HG02938 (cell line): Measurements from ENCODE around the gene RARRES2.
"Not testable (repeated sequence)": the region's sequence is repeated elsewhere in the genome, so short reads cannot be mapped to it uniquely, and the experiment has no call there.

Experiments
- ATAC-seq: cut with Tn5 transposase; IDR thresholded peaks from one replicate; pipeline ENCODE4 v1.9.1; 2021; ENCODE audit warnings: mild to moderate bottlenecking, moderate library complexity; ENCODE audit not compliant: unreplicated experiment

The RARRES2 gene

DNA sequence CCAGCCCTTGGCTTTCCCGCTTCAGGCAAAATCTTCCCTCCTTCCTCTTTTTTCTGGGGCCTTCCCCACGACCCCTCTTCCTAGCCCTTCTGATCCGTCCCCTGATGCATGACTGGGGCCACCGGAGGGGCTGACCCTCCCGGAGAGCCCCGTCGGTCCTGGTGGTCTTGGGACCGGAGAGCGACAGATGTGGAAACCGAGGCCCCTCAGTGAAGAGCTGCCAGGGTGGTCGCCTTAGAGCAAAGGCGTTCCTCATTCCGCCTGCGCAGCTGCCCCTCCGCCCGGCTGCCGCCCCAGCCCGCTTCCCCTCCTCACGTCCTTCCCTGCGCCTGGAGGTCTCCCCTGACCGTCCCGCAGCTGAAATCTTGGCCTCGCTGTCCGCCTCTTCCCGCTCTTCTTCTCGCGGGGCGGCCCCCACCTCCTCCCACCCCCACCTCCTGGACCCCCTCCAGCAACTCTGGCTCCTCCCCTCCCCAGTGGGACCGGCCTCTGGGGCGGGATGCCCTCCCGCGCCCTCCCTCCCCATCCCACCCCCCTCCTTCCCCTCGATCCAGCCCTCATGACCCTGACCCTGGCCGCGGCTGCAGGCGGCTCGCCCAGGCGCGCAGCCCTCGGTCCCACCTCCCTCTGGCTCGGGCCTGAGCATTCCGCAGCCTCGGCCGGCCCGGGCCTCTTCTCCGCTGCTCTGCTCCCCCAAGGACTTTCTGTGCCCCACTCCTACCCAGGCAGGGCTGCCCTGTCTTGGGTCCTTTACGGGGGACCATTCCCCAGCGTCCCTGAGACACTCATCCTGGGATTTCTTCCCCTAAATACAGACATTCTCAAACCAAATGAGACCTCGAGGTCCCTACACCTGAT is at the start of gene RARRES2:
Gene RARRES2 (minus strand): TSS at position 367 of the 858 bp plus-strand sequence. CDS start 1,020 bp downstream, outside the sequence.
- no peak for ATAC-seq

DNA sequence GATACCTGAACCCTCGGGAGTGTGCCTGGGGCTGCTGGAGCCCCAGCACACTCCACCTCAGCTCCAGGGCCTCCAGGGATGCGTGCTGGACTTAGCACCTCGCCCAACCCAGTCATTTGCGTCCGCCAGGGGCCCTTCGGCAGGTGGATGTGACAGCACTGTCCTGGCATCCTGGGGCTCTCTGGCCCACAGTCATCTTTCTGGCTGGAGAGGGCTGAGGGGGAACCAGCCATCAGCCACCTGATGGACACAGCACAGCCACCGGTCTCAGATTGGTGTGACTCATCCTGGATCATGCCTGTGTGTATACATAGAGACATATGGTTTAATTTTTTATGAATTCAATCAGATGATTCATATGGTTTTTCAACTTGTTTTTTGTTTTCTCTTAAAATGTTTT is 48.8 kb upstream of the RARRES2 start:
- no peak for ATAC-seq

DNA sequence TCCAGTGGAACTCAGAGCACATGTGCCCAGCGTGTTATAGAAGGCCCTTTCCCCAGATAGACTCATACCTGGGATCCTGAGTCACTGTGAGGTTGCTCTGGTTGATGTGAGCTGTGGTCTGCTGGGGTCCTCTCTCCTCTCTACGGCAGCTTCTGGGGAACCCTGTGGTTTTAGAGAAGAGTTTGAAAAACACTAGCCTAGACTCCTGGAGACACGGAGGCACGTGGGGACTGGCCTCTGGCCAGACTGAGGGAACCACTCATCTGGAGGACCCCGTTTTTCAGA is 48.0 kb upstream of the RARRES2 start:
- no peak for ATAC-seq

DNA sequence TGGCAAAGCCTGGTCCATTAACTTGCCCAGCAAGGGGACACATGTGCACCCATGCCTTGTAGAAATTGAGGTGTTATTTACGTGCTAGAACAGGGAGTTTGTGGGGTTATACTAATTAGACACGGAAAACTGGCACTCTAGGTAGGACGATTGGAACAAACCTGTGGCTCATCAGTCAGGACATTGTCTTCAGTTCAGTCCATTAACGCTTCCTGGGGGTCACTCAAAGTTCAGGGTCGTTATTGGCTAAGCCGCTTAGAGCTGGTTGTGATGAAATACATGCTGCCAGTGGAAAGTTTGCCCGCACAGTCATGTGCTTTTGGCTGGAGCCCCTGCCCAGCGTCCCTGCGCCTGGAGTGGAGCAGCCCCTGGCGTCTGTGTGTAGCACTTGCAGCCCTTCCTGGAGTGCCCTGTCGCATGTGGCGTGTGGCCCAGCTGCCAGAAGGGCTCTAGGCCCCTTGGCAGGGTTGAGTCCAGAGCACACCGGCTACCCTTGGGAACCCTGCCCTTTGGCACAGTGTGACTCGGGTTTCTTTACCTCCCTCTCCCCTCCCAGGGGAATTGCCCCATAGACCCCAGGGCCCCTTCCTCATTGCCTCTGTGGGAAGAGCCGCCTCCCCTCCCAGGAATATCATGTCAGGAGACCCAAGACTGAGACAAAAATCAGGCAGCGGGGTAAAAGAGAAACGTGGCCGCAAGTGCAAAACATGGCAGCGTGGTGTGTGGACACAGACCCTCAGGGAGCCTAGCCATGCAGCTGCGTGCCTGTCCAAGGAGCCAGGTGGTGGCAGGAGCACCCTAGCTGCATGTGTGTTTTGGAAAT is 47.5 kb upstream of the RARRES2 start:
- ATAC-seq = no peak

DNA sequence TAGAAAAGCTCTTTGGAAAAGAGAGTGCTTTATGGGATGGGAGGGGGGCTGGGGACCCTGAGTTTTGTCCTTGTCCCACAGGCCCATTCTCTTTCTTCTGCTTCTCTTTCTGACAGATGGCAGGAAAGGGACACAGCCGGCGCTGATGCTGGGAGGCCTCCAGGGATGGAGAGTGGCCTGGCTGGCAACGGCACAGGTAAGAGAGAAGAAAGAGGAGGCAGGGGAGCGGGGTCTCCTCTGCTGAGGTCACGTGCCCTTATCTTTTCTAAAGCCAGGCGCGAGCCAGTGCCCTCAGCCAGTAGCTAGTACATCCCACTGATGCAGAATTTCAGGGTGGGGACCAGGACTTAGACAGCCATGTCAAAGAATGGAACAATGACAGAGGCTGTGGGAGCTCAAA is 46.9 kb upstream of the RARRES2 start:
- no peak for ATAC-seq

DNA sequence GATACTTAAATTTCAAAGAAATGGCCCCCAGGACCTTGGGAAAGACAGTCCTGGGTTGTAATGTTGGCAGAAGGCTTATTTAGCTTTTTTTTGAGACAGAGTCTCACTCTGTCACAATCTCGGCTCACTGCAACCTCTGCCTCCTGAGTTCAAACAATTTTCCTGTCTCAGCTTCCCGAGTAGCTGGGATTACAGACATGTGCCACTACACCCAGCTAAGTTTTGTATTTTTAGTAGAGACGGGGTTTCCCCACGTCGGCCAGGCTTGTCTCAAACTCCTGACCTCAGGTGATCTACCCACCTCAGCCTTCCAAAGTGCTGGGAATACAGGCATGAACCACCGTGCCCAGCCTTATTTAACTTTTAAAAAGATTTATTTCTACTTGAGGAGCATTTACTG is 44.5 kb upstream of the RARRES2 start:
- ATAC-seq = not testable (repeated sequence)

DNA sequence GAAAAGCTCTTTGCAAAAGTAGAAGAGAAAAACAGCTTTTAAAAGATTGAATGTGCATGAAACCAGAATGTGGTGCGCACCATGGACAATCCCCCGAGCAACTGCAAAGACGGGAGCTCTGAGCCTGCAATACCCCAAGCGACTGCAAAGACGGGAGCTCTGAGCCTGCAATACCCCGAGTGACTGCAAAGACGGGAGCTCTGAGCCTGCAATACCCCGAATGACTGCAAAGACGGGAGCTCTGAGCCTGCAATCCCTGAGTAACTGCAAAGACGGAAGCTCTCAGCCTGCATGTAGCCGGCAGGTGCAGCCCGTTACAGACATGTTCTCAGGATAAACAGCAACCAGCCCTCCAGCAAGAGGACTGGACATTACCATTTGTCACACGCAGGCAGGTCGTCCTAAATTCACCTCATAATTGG is 43.9 kb upstream of the RARRES2 start:
- ATAC-seq = no peak

DNA sequence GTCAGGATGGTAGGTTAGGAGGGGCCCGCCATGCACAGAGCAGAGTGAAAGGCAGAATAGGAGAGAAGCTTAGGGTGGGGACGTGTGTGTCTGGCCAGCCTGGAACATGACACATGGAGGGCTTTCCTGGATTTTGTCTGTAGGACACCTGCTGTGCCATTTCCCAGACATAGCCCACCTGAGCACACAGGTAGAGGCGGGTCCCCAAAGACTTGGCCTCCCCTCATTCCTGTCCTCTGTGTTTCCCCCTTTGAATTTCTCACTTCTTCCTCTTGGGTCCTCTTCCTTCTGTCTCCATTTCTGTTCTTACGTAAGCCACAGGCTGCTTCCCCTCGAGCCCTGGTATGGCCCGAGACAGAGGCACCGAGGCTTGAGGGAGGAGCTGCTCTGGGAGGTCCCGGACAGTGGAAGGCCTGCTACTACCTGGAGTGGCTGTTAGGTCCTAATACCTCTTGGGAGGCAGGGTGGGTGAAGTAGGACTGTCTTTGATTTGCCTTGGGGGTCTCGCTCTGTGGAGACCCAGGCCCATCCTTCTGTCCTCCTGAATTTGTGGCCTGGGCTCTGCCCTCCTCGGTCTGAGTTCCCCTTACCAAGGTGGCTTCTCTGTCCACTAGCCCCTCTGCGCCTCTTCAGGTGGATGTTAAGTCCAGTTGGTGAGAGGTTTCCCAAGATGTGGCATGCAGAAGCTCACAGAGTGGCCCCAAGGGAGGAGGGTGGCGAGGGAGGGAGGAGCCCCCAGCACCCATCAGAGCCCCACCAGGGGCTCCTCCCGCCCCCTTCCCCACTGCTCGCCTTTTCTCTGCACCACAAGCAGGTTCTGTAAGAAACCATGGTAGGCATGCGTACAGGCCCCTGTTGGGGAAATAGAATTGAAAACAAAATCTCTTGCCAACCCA is 43.2 kb upstream of the RARRES2 start:
- no peak for ATAC-seq

DNA sequence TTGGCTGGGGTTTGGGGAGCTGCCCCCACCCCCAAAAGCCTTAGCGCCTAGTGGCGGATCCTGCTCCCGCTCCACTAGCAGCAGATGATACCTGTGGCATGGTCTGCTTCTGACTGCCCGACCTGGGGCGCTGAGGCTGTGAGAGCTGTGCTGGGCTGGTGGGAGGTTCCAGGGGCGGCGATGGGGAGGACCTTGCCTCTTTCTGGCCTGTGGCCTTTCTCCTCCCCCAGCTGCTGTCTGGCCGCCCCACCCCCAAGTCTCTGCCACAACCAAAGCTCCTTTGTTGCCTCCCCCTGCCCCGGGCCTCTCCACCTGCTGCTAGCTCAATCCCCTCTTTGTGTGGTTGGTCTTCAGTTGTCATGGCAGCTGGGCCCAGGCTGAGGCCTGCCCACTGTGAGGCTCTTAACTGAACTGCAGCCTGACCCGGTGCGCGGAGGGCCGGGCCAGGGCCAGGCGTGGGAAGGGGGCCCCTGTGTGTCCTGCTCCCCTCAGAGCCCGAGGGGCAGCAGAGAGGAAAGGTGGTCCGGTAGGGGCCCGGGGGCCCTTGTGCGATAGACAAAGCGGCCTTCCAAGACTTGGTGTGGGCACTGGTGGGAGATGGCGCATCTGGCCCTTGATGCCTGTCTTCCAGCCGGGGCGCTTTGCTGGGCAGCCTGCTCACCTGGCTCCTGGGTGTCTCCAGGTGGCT is 42.4 kb upstream of the RARRES2 start:
- no peak for ATAC-seq

DNA sequence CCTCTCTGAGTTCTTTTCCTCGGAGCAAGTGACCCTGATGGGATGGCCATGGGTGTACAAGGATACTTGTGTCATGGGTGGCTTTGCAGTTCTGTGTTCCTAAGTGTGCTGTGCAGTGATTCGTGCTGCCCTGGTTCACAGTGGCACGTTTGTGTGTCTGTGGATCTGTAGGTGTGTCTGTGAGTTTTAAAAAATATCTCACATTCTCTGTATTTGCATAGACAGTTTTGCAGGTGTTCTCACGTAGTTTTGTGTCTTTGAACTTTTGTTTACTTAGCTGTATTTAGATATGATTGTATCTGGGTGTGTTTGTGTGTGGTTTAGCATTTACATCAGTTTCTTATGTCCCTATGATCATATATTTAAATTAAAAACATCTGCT is 41.4 kb upstream of the RARRES2 start:
- no peak for ATAC-seq

DNA sequence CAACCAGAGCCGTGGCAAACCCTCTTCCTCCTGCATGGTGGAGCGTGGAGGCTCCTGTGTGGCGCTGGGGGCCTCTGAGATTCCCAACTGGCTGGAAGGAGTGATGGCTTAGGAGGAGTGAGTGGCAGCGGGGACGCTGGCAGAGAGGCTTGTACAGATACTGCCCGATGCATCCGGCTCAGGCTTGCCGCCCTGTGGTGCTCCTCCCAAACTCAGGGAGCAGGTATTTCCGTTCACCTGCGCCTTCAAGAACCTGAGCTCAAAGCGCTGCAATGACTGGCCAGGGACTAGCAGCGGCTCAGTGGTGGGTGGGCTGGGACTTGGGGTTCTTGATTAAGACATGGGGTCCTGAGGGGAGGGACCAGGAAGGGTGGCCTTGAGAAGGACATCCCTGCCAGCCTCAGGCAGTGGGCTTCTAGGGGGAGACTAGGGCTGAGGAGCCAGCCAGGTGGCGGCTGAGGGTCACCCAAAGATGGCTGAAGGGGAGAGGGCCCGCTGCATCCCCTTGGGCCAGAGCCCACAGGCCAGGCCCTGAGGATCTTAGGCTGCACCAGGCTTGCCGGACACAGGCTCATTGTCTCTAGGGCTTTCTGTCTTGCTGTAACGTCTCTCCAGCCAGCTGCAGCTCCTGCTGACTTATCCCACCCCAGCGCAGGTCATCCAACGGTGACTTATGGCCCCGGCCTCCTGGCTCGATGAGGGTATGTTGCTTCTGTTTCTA is 40.9 kb upstream of the RARRES2 start:
- no peak for ATAC-seq

DNA sequence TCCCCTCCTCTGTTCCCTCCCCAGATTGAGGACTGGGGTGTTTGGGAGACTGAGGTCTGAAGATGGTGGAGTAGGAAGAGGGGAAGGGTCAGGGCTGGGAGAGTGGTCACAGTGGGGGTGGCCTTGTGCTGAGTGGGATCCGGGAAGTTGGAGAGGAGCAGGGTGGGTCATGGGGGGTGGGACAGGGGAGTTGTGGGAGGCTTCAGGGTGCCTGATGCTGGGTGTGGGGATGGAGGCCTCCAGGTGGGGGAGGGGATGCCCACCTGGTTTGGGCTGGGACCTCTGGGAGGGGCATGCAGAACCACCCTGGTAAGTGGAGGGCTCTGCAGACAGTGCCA is 40.3 kb upstream of the RARRES2 start:
- ATAC-seq = no peak

DNA sequence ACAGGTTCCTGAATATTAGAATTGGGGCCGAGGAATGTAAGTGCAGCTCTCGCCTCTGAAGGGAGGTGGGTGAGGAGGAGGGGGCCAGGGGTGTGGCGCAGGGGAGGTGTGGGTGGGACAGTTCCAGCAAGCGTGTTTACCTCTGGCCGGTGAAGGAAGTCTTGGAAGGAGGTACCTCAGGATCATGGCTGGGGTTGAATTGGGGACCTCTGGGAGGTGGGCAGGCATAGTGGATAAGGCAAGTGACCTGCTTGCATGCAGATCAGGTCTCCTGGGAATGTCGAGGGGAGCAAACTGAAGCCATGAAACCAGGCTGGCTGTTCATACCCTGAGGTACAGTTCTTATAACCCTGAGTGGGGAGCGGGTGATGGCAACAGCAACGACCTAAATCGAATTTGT is 39.7 kb upstream of the RARRES2 start:
- ATAC-seq = no peak

DNA sequence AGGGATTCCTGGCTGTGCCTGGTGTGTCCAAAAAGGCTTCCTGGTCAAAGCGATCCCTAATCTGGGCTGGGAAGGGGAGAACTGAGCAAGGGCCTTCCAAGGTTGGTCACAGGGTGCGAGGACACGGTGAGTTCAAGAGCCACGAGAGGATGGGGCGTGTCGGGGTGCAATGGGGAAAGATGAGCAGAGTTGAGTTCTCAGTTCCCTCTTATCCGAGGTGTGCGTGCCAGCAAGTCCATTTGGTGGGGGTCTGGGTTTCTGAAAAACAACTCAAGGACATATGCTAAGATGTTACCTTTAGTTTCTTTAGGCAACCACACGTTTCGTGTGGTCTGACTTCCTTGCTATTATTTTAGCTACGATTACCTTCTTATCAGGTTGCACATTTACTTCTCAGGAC is 39.0 kb upstream of the RARRES2 start:
- peak; percentile 17 for ATAC-seq

DNA sequence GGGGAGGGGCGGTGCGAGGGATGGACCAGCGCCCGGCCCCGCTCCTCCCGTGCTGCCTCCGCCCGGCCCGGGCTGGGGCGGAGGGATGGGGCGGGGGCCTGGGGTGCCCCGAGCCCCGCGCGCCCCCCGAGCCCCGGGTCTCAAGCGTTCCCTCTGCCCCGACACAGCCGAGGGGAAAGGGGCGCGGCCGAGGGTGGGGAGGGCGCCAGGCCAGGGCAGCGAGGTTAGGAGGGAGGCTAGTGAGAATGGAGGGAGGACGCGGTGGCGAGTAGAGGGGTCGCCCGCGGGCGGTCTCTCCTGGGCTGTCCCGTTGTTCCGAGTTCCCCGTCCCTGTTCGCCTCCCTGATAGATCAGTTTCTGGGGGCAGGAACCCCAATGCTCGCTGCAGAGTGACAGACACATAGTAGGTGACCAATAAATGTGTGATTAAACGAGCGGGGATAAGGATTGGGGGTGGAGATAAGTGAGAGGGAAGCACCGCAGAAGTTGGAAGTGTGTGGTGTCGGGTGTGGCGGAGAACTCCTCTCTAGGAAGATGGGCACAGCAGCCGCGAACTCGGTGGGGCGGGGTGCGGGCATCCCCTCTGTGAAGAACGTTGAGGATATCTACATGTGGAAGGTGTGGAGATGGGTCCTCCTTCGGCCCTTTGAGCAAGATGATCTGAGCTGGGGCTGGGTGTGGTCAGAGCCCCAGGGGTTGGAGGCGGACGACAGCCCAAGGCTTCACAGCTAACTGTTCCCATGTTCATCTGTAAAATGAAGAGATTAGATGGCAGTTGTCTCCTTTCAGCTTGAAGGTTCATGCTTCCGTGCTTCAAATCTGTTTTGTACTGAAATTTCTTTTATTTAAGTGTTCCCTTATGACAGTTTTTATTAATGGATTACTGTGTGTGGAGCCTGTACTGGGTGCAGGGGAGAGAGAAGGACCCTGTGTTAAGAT is 38.3 kb upstream of the RARRES2 start:
- ATAC-seq = peak; percentile 17

DNA sequence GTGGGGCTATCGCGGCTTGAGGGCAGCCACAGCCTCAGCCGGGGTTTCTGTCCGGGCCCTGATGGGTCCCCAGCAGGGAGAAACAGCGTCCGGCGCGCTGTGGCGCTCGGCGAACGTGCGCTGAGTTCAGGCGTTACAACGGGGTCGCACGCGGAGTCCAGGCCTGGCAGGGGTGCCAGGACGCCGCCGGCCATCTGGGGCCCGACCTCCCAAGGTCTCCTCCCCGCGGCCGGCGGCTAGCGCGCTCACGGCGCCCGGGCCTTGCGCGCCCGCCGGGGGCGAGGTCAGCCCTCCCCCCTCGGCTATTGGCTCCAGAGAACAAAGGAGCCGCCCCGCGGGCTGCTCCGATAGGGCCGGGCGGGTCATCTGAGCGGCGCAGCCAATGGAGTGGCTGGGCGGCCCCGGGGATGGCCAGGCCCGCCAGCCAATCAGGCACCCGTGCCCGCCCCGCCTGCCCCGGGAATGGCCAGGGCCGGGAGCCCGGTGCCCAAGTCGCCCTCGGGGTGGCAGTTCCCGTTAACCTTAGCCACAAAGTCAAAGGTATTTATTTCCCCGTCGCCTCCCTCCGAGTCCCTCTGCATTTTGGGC is 37.5 kb upstream of the RARRES2 start, which contains the start of gene ZNF775:
Gene ZNF775 (plus strand): TSS at position 478 of the 588 bp plus-strand sequence. CDS start 9,141 bp downstream, outside the sequence.
- peak; percentile 71 for ATAC-seq

DNA sequence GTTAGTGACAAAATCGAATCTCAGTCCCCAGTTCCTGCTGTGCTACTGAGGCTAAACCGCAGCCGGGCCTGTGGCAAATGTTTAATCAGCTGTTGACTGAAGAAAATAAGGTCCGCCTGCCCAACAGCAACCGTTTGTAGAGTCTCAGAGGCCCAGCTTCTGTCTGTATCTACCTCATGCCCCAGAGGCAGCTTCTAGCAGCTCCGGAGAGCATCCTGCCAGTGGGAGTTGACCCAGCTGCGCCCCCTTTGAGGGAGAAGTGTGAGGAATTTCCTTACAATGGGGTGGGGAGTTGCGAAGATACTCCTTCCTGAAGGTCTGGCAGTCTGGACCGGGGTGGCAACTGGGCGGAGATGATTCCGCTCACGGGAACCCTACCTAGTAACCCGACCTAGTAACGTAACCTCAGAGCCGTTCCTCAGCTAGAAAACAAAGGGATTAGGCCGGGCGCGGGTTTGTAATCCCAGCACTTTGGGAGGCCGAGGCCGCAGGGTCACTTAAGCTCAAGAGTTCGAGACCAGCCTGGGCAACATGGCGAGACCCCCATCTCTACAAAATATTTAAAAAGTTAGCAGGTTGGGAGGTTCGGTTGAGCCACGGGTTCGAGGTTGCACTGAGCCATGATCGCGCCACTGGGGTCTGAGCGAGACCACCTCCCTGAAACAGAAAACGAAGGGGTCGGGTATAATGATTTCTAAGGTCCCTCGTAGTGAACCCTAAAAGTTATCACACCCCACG is 36.9 kb upstream of the RARRES2 start:
- ATAC-seq = no peak

DNA sequence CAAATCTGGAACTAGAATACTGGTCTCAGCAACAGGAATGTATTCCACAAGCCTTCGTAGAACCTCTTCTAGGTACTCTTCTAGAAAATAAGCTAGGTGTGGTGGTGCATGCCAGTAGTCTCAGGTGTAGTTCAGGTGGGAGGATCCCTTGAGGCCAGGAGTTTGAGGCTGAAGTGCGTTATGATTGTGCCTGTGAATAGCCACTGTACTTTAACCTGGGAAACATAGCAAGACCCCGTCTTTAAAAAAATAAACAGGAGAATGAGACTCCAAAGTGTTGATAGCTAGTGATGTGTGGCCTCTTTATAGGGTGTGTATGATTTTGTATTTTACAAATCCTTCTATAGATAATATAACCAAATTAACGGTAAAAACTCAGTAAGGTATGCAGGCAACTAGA is 36.2 kb upstream of the RARRES2 start:
- ATAC-seq = no peak
